ENCODE data around the gene TECPR2. TPM values are rescaled to one million over a fixed set of nuclear protein-coding genes. Genes with fewer than 3 reads are reported as not detected.

TECPR2 gene, protein sequence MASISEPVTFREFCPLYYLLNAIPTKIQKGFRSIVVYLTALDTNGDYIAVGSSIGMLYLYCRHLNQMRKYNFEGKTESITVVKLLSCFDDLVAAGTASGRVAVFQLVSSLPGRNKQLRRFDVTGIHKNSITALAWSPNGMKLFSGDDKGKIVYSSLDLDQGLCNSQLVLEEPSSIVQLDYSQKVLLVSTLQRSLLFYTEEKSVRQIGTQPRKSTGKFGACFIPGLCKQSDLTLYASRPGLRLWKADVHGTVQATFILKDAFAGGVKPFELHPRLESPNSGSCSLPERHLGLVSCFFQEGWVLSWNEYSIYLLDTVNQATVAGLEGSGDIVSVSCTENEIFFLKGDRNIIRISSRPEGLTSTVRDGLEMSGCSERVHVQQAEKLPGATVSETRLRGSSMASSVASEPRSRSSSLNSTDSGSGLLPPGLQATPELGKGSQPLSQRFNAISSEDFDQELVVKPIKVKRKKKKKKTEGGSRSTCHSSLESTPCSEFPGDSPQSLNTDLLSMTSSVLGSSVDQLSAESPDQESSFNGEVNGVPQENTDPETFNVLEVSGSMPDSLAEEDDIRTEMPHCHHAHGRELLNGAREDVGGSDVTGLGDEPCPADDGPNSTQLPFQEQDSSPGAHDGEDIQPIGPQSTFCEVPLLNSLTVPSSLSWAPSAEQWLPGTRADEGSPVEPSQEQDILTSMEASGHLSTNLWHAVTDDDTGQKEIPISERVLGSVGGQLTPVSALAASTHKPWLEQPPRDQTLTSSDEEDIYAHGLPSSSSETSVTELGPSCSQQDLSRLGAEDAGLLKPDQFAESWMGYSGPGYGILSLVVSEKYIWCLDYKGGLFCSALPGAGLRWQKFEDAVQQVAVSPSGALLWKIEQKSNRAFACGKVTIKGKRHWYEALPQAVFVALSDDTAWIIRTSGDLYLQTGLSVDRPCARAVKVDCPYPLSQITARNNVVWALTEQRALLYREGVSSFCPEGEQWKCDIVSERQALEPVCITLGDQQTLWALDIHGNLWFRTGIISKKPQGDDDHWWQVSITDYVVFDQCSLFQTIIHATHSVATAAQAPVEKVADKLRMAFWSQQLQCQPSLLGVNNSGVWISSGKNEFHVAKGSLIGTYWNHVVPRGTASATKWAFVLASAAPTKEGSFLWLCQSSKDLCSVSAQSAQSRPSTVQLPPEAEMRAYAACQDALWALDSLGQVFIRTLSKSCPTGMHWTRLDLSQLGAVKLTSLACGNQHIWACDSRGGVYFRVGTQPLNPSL (N-terminal part only)
- total RNA-seq (2014; rRNA removed; shearing (Covaris generic)) = 11.2 and 13.4 TPM in 2 replicates

DNA sequence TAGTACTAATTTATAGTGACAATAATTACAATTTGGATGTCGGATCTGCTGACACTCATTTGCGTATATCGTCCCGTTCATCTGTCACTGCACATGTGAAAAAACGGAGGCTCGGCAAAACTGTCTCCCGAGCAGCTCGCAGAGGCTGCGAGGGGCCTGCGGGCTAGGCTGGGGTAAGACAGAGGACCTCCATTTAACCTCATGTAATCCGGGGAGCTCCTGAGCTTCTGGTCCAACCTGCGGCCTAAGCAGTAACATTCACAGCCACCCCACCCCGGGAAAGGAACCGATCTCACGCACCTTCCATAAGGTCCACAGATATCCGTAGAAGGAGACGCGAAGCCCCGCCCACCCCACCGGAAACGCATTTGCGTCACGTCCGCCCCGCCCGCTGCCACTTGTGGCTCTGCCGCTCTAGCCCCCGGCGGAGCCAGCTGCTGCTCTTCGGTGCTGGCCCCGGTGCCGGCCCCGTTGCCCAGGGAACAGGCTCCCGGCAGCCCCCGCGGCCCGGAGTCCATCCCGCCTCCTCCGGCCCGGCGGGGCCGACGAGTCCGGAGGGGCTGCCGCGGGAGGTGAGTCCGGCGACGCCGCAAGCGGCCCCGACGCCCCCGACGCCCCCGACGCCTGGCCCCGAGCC, at the start of gene TECPR2, which contains the start of gene CINP:
TECPR2 (plus strand) TSS at position 397 of the 637 bp plus-strand sequence. CDS start 13,781 bp downstream, outside the sequence.
CINP (minus strand) TSS at position 346 of the 637 bp plus-strand sequence; CDS start at position 307, 39 bp downstream.
- peak; percentile 98 for DNase-seq
- H3K4me3 ChIP-seq (ENCODE audit: insufficient read depth, low read depth, low read length) = peak within 1 kb of the TSS; percentile 81

DNA sequence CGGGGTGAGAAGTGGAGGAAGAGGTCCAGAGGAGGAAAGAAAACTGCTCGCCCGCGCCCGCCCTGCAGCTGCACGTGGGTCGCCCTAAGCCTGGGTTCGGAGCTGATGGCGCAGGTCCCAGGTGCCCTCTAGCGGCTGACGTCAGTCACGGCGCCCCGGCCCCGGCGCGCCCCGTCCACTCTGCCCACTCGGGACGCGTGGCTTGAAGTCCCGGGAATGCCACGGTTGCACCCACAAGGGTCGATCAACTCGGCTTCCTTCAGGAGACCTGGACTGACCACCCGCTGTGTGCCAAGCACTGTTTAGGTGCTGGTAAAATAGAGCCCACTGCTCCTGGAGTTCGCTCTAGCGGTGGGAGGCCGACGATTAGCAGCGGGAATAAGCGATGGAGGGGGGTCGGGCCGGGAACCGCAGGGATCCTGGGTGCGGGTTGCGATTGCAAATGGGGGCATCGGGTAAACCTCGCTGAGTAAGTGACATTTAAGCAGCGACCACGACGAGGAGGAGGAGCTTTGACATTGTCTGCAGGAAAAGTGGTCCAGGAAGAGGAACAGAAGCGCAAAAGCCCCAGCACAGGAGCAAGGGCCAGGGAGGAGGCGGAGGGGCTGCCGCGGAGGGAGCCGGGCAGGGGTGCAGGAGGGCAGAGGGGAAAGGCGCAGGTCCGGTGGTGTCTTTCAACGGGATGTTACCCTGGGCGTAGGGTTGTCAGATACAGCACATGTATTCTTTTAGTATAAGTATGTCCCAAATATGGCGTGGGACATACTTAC, 48.3 kb upstream of the TECPR2 start:
- Histone ChIP-seq H3K36me3 (replicated peaks; ENCODE audit: control insufficient read depth, insufficient read depth, low read length) (no peaks in the 10 kb centered on the region), H3K27me3 (ENCODE audit: control insufficient read depth, insufficient read depth, low read length) (peaks cover 4% of the 10 kb centered on the region), H3K4me3 (ENCODE audit: insufficient read depth, low read depth, low read length) (peak overlapping the region; percentile 54)
- peak; percentile 92 for DNase-seq

More for the DNA sequence above, at the start of gene TECPR2, which contains the start of gene CINP:
- Histone ChIP-seq H3K27me3 (ENCODE audit: control insufficient read depth, insufficient read depth, low read length) (no peaks in the 10 kb centered on the region), H3K36me3 (replicated peaks; ENCODE audit: control insufficient read depth, insufficient read depth, low read length) (no peaks in the 10 kb centered on the region; the same call in 1 of the 2 replicates)

DNA sequence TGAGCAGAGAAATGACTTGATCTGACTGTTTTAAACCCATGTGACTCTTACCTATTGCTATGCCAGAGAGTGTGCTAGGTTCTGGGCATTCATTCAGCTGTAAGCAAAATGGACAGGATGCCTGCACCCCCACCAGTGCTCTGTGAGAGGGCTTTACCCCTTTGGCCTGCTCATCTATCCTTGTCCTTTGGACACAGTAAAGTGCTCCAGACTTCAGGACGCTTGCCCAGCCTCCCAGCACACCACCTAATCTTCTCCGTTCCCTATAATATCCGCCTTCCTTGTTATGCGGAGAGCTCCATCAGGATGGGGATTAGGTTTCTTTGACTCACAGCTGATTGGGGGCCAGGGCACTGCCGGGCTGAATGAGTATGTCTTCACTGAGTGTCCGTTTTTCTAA, 47.6 kb upstream of the TECPR2 start:
- Histone ChIP-seq H3K4me3 (ENCODE audit: insufficient read depth, low read depth, low read length) (no peak overlapping the region; the same call in 1 of the 2 replicates), H3K36me3 (replicated peaks; ENCODE audit: control insufficient read depth, insufficient read depth, low read length) (no peaks in the 10 kb centered on the region), H3K27me3 (ENCODE audit: control insufficient read depth, insufficient read depth, low read length) (peaks cover 4% of the 10 kb centered on the region)
- DNase-seq = peak; percentile 45

DNA sequence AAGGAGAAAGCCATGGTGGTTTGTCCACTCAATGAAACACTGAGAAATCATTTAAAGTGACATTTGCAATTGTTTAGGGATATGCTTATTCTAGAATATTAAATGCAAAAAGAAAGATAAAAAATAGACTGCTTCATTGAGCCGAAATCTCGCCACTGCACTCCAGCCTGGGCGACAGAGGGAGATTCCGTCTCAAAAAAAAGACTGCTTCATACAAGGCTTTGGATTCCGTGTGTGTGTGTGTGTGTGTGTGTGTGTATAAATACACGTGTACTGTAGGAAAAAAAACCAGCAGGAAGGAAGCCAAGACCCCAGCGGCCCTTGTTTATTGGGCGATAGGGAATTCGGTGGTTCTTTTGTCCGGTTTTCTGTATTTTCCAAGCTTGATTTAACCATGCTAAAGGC, 46.4 kb upstream of the TECPR2 start:
- Histone ChIP-seq H3K36me3 (replicated peaks; ENCODE audit: control insufficient read depth, insufficient read depth, low read length) (no peaks in the 10 kb centered on the region), H3K27me3 (ENCODE audit: control insufficient read depth, insufficient read depth, low read length) (peaks cover 4% of the 10 kb centered on the region), H3K4me3 (ENCODE audit: insufficient read depth, low read depth, low read length) (peak overlapping the region; percentile 60)
- DNase-seq = no peak

DNA sequence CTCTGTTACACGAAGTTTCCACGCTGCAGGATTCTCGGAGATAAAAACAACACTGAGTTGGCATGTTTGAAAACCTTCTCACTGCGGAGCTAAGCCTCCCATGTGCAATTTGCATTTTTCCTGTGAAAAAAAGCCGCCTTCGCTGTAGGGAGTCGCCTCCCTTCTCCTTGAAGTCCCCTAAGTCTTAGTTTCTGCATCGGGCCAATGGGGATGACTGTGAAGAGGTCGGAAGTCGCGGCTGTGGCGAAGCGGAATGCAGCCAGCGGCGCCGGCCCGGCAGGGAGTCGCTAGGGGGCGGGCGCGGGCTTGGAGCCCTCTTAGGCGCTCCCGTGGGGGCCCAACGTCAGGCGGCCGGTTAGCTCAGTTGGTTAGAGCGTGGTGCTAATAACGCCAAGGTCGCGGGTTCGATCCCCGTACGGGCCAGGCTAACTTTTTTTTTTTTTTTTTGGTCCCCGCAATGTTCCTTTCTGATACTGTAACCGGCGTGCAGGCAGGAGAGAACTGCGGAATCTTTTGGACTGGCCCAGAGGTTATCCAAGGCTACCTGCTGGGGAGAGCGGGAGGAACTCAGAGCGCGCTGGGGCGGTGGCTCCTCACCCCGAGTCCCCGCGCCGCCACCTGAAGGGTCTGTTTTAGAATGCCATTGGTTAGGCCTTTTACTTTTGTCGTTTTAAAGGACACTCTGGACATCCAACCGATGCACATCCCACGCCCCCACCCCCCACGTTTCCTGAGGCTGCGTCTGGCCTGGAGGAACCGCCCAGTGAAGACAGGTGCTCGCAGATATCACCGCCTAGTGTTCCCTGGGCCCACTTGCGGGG, 45.8 kb upstream of the TECPR2 start:
- peak; percentile 96 for DNase-seq
- Histone ChIP-seq H3K27me3 (ENCODE audit: control insufficient read depth, insufficient read depth, low read length) (peaks cover 4% of the 10 kb centered on the region), H3K36me3 (replicated peaks; ENCODE audit: control insufficient read depth, insufficient read depth, low read length) (no peaks in the 10 kb centered on the region), H3K4me3 (ENCODE audit: insufficient read depth, low read depth, low read length) (peak overlapping the region; percentile 69)

DNA sequence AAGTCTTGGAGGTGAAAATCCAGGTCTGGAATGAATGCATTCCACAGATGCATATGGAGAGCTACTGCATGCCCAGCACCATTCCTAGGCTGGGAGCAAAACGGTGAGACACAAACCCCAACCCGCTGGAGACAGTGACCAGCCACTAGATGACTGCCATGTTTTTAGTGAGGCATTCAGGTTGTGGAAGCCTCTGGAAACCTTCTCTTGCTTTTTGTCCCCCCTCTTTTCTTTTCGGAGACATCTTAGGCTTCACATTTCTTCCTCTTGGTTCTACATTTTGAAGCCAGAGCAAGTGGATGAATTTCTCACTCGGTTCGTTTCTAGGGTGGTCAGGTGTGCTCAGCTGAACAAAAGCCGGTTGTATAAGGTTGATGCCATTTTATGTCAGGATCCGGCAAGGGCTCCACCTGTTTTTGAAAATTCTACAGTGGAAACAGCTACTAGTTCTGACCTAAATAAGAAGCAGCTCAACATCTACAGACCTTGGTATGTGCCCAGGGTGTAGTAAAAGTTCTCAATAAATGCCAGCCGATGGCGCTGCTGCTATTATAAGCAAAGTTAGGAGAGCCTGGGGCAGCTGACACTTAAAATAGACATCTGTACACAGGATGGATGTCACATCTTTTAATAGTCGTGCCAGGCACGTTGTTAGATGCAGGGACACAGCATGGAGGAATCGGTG, 45.0 kb upstream of the TECPR2 start:
- DNase-seq = no peak
- Histone ChIP-seq H3K4me3 (ENCODE audit: insufficient read depth, low read depth, low read length) (peak overlapping the region; percentile 69), H3K36me3 (replicated peaks; ENCODE audit: control insufficient read depth, insufficient read depth, low read length) (no peaks in the 10 kb centered on the region), H3K27me3 (ENCODE audit: control insufficient read depth, insufficient read depth, low read length) (peaks cover 4% of the 10 kb centered on the region)

DNA sequence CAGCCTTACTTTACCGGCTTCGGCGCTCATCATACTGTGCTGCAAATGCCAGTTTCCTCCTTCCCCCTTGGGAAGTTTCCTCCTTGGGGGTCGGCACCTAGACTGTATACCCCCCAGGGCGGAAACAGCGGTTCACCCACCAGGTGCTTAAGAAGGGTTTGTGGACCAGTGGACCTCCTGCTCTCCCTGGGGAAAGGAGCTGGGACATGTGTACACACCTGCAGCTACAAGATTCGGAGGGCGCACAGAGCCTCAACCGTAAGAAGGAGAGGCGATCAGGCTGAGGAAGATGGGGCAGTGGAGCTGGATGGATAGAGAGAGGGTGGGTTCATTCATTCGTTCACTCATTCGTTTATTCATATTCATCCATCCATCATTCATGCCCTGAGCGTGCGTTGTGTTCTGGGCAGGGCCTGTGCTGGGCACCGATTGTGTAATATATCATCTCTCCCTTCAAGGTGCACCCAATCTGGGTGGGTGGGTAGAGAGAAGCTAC, 43.9 kb upstream of the TECPR2 start:
- peak overlapping the region; percentile 89 for H3K4me3 ChIP-seq (ENCODE audit: insufficient read depth, low read depth, low read length)
- no peaks in the 10 kb centered on the region for H3K36me3 ChIP-seq (replicated peaks; ENCODE audit: control insufficient read depth, insufficient read depth, low read length)
- DNase-seq = no peak
- H3K27me3 ChIP-seq (ENCODE audit: control insufficient read depth, insufficient read depth, low read length) = peaks cover 2% of the 10 kb centered on the region; the same call in 1 of the 2 replicates

DNA sequence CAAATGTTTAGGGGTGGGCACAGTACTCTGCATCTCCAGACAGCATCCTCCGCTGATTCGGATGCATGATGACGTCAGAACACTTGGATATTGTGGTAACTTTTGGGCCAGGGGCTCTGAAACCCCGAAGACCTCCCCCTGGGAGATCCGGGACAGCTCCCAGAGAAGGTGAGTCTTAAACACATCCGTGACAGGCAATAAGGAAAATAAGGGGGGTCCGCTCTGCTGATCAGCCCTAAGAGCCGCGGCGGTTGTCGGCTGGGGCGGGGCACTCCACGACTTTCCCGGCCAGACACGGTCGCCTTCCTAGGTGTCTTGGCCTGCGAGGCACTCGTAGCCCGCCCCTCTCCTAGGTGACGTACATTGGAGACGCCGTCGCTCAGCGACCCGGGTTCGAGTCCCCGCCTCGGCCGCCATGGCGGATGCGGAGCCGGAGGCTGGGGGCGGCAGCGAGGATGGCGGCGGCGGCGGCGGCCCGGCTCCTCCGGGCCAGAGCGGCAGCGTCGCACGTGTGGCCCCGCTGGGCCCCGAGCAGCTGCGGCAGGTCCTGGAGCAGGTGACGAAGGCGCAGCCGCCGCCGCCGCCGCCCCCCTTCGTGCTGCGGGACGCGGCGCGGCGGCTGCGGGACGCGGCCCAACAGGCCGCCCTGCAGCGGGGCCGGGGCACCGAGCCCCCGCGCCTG, 43.2 kb upstream of the TECPR2 start, which contains the start of gene ZNF839:
ZNF839 (plus strand) TSS at position 396 of the 682 bp plus-strand sequence; CDS start at position 416, 20 bp downstream.
- peaks cover 2% of the 10 kb centered on the region; the same call in 1 of the 2 replicates for H3K27me3 ChIP-seq (ENCODE audit: control insufficient read depth, insufficient read depth, low read length)
- no peaks in the 10 kb centered on the region for H3K36me3 ChIP-seq (replicated peaks; ENCODE audit: control insufficient read depth, insufficient read depth, low read length)
- peak within 1 kb of the TSS; percentile 89 for H3K4me3 ChIP-seq (ENCODE audit: insufficient read depth, low read depth, low read length)
- peak; percentile 95 for DNase-seq

DNA sequence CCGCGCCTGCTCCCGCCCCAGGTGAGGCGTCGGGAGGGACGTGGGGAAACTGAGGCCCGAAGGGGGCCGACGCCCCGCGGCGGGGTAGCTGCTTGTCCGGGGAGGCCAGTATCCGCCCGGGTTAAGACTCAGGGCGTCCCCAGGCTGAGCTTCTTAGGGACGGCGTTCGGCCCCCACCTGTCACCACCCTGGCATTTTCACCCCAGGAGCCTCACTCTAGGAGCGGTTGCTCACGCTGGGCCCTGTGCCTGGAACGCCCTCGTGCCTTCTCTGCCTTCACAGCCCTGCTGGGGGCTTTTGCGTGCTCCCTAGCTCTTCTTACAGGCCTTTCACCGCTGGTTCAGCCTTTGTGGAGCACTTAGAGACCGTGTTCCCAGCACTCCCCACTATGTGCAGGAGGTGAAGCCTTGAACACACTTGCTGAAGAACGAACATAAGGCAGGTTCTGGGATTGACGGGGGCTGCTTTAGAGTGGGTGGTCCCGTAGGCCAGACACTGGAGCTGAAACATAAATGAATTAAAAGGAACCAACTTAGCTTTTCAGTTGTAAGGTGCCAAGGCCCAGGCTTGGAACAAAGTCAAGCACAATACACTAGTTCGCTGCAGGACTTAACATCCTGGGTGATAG, 42.6 kb upstream of the TECPR2 start:
- Histone ChIP-seq H3K36me3 (replicated peaks; ENCODE audit: control insufficient read depth, insufficient read depth, low read length) (no peaks in the 10 kb centered on the region), H3K4me3 (ENCODE audit: insufficient read depth, low read depth, low read length) (peak overlapping the region; percentile 89), H3K27me3 (ENCODE audit: control insufficient read depth, insufficient read depth, low read length) (peaks cover under 1% of the 10 kb centered on the region; the same call in 1 of the 2 replicates)
- DNase-seq = no peak

DNA sequence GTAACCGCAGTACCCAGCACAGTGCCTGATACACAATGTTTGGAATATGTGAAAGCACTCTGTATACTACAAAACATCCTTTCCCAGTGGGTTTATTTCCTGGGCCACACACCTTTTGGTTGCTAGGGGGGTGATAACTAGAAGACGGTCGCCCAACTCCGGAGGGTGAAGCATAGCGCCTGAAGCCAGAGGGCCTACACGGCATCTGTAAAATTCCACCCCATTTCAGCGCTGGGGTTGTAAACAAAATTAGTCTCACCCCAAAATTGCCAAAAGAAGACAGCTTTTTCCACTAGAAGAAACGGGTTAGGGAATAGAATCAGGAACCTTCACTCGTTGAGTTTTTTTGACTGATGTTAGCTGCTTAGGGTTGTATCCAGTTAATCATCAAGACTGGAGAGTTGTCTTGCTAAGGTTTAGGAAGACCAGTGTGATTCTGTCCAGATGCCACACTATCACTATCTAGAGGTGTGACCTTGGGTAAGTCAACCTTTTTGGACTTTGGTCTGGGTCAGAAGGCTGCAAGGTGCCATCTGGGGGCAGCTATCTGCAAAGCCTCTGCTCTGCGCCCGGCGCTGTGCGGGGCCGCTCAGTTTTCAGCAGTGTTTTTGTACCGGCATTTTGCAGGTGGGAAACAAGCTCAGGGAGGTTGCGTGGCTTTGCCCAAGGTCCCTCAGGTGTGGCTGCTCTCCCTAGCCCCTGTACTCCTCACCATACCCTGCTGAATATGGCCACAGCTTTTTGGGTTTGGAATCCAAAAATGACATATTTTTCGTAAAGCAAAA, 41.9 kb upstream of the TECPR2 start:
- Histone ChIP-seq H3K27me3 (ENCODE audit: control insufficient read depth, insufficient read depth, low read length) (no peaks in the 10 kb centered on the region), H3K36me3 (replicated peaks; ENCODE audit: control insufficient read depth, insufficient read depth, low read length) (no peaks in the 10 kb centered on the region), H3K4me3 (ENCODE audit: insufficient read depth, low read depth, low read length) (peak overlapping the region; percentile 89; the same call in 1 of the 2 replicates)
- no peak for DNase-seq

All from H7 (cell line).